ENCODE measurements around the gene CDHR1. TPM values are rescaled to one million over a fixed set of nuclear protein-coding genes. Genes with fewer than 3 reads are reported as not detected.

Gene CDHR1
- total RNA-seq, 1 experiment from 2014 or later: not detected

DNA sequence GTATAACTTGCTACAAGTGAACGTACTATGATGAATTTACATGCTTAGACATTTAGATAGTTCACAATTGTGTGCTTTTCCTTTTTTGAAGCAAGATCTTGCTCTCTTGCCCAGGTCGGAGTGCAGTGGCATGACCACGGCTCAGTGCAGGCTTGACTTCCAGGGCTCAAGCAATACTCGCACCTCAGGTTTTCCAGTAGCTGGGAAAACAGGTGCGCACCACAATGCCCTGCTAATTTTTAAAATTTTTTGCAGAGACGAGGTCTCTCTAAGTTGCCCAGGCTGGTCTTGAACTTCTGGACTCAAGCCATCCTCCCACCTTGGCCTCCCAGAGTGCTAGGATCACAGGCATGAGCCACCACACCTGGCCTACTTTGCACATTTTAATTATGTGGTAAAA, 18.9 kb upstream of the CDHR1 start:
- no peak for DNase-seq
- Histone ChIP-seq H3K36me3 (ENCODE audit: low read depth) (no peaks in the 10 kb centered on the region), H3K27me3 (ENCODE audit: insufficient read depth, low read depth) (peaks cover 54% of the 10 kb centered on the region), H3K9me3 (ENCODE audit: insufficient read depth, low read depth) (no peaks in the 10 kb centered on the region), H4K20me1 (ENCODE audit: insufficient read depth) (no peaks in the 10 kb centered on the region), H3K4me1 (replicated peaks; ENCODE audit: insufficient read depth) (no peaks in the 10 kb centered on the region), H3F3A (ENCODE audit: insufficient read depth, low read depth) (peaks cover 3% of the 10 kb centered on the region; the same call in 1 of the 2 replicates), H3K4me2 (no peak overlapping the region), H3K79me2 (ENCODE audit: low read depth) (no peaks in the 10 kb centered on the region), H3K4me3 (no peak overlapping the region), H3K9me2 (ENCODE audit: insufficient read depth) (no peaks in the 10 kb centered on the region), H3K27ac (no peak overlapping the region), H2AFZ (no peak overlapping the region)
- no TSS peak for BruUV-seq (replicated peaks)
- TF ChIP-seq, protein P1, sequence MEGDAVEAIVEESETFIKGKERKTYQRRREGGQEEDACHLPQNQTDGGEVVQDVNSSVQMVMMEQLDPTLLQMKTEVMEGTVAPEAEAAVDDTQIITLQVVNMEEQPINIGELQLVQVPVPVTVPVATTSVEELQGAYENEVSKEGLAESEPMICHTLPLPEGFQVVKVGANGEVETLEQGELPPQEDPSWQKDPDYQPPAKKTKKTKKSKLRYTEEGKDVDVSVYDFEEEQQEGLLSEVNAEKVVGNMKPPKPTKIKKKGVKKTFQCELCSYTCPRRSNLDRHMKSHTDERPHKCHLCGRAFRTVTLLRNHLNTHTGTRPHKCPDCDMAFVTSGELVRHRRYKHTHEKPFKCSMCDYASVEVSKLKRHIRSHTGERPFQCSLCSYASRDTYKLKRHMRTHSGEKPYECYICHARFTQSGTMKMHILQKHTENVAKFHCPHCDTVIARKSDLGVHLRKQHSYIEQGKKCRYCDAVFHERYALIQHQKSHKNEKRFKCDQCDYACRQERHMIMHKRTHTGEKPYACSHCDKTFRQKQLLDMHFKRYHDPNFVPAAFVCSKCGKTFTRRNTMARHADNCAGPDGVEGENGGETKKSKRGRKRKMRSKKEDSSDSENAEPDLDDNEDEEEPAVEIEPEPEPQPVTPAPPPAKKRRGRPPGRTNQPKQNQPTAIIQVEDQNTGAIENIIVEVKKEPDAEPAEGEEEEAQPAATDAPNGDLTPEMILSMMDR (conservative IDR thresholded peaks at IDR 0.05): no peak
- TF ChIP-seq EZH2 (IDR thresholded peaks at IDR 0.05; ENCODE audit: low read depth): no peak
- CTCF ChIA-PET: no interaction called here
- intact Hi-C loops (cut with micrococcal nuclease; ENCODE audit: unreplicated experiment): no loop called here
- POLR2A ChIA-PET (ENCODE audit: unreplicated experiment): no interaction called here

DNA sequence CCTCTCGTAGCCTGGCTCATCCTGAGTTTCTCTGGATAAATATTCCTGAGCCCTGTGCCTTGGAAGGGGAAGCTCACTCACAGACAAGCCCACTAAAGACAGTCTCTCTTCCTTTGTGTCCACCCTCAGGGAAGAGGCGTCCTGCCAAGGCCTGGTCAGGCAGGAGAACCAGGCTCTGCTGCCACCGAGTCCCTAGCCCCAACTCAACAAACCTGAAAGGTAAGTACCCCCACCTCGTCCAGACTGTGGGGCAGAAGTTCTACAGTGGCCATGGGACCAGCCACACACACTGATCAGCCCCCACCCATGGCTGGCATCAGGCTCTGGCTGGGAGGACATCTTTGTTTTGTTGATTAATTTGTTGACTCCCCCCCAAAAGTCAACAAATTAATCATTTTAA, 18.0 kb upstream of the CDHR1 start:
- no peak for DNase-seq
- Histone ChIP-seq H3K27ac (no peak overlapping the region), H3K79me2 (ENCODE audit: low read depth) (no peaks in the 10 kb centered on the region), H2AFZ (no peak overlapping the region), H3K4me3 (no peak overlapping the region), H3K4me1 (replicated peaks; ENCODE audit: insufficient read depth) (no peaks in the 10 kb centered on the region), H3K9me2 (ENCODE audit: insufficient read depth) (no peaks in the 10 kb centered on the region), H3F3A (ENCODE audit: insufficient read depth, low read depth) (peaks cover 3% of the 10 kb centered on the region; the same call in 1 of the 2 replicates), H3K9me3 (ENCODE audit: insufficient read depth, low read depth) (no peaks in the 10 kb centered on the region), H3K4me2 (no peak overlapping the region), H3K36me3 (ENCODE audit: low read depth) (no peaks in the 10 kb centered on the region), H3K27me3 (ENCODE audit: insufficient read depth, low read depth) (peaks cover 46% of the 10 kb centered on the region), H4K20me1 (ENCODE audit: insufficient read depth) (no peaks in the 10 kb centered on the region)
- TF ChIP-seq, protein P1 (conservative IDR thresholded peaks at IDR 0.05): no peak
- no peak for TF ChIP-seq EZH2 (IDR thresholded peaks at IDR 0.05; ENCODE audit: low read depth)
- BruUV-seq (replicated peaks): no TSS peak
- intact Hi-C loops (cut with micrococcal nuclease; ENCODE audit: unreplicated experiment): no loop called here
- ChIA-PET POLR2A (ENCODE audit: unreplicated experiment) (no interaction called here), CTCF (no interaction called here)

GRCh38 chr10:84176836-84177474, 17.4 kb upstream of the CDHR1 start:
- peaks cover 46% of the 10 kb centered on the region for H3K27me3 ChIP-seq (ENCODE audit: insufficient read depth, low read depth)
- intact Hi-C loops (cut with micrococcal nuclease; ENCODE audit: unreplicated experiment): no loop called here
- no peaks in the 10 kb centered on the region for H3K9me3 ChIP-seq (ENCODE audit: insufficient read depth, low read depth)
- no peak overlapping the region for H2AFZ ChIP-seq
- H4K20me1 ChIP-seq (ENCODE audit: insufficient read depth): no peaks in the 10 kb centered on the region
- H3K79me2 ChIP-seq (ENCODE audit: low read depth): no peaks in the 10 kb centered on the region
- no TSS peak for BruUV-seq (replicated peaks)
- POLR2A ChIA-PET (ENCODE audit: unreplicated experiment): no interaction called here
- H3K4me1 ChIP-seq (replicated peaks; ENCODE audit: insufficient read depth): no peaks in the 10 kb centered on the region
- DNase-seq: no peak
- H3K4me3 ChIP-seq: no peak overlapping the region
- peaks cover 3% of the 10 kb centered on the region; the same call in 1 of the 2 replicates for H3F3A ChIP-seq (ENCODE audit: insufficient read depth, low read depth)
- H3K4me2 ChIP-seq: no peak overlapping the region
- no peaks in the 10 kb centered on the region for H3K9me2 ChIP-seq (ENCODE audit: insufficient read depth)
- H3K36me3 ChIP-seq (ENCODE audit: low read depth): no peaks in the 10 kb centered on the region
- CTCF ChIA-PET: no interaction called here
- TF ChIP-seq EZH2 (IDR thresholded peaks at IDR 0.05; ENCODE audit: low read depth): no peak
- TF ChIP-seq, protein P1 (conservative IDR thresholded peaks at IDR 0.05): no peak
- no peak overlapping the region for H3K27ac ChIP-seq

Data from PC-9 (cell line).